ENCODE results near the gene COPS7B. TPM values are rescaled to one million over a fixed set of nuclear protein-coding genes. Genes with fewer than 3 reads are reported as not detected.

COPS7B gene
- polyA plus RNA-seq, 1 donor (not counting 4 experiments of a cell fraction or from before 2014, with no cell fraction given), result 53.3 TPM

- Histone ChIP-seq H3K4me3 (ENCODE audit: control insufficient read depth in 2 of 3, extremely low read depth in 1 of 3, insufficient read depth in 2 of 3, low read depth in 1 of 3, low read length in 3 of 3) (peak overlapping the region in 2 of 3 experiments; percentile 10 to 56), H2AFZ (ENCODE audit: control insufficient read depth, low read length) (peak overlapping the region; percentile 64), H3K36me3 (ENCODE audit: control insufficient read depth in 2 of 2, extremely low read depth in 1 of 2, insufficient read depth in 2 of 2, low read length in 2 of 2) (peaks cover 16 to 30% of the 10 kb centered on the region in 2 experiments), H3K27me3 (ENCODE audit: control insufficient read depth, extremely low read depth, insufficient read depth, low read length) (no peaks in the 10 kb centered on the region), H3K9me1 (ENCODE audit: control insufficient read depth, extremely low read depth, insufficient read depth, low read length) (no peaks in the 10 kb centered on the region), H3K9me3 (ENCODE audit: control insufficient read depth, low read depth, low read length) (no peaks in the 10 kb centered on the region), H3K27ac (ENCODE audit: control insufficient read depth, insufficient read depth, low read length) (peak overlapping the region; percentile 53), H3K4me1 (ENCODE audit: control insufficient read depth, extremely low read depth, insufficient read depth, low read length) (peaks cover 26% of the 10 kb centered on the region), H3K4me2 (ENCODE audit: control insufficient read depth, extremely low read depth, insufficient read depth, low read depth, low read length) (peak overlapping the region; percentile 79), H3K79me2 (ENCODE audit: control insufficient read depth, insufficient read depth, low read length) (peaks cover 34% of the 10 kb centered on the region), H3K9ac (ENCODE audit: control insufficient read depth, extremely low read depth, insufficient read depth, low read length) (peak overlapping the region; percentile 22), H4K20me1 (ENCODE audit: control insufficient read depth, extremely low read depth, insufficient read depth, low read length) (no peaks in the 10 kb centered on the region)
- dilution Hi-C loops (cut with MboI; ENCODE audit: extremely low pct_ligation_motif_present, low sequenced_read_pairs), result no loop called here
- TF ChIP-seq EZH2 (IDR thresholded peaks at IDR 0.05; ENCODE audit: low read length), result no peak
- no peak for TF ChIP-seq CTCF (optimal IDR thresholded peaks at IDR 0.05 in 1 of 3, IDR thresholded peaks at IDR 0.05 in 1 of 3, conservative IDR thresholded peaks at IDR 0.05 in 1 of 3; ENCODE audit: extremely low read depth in 1 of 3, insufficient read depth in 2 of 3, low read length in 3 of 3)
- DNase-seq (ENCODE audit: low read depth, low spot score), result no peak
- FAIRE-seq, result peak; percentile 69
Measured at GRCh38 chr2:231794383-231794782, 8.1 kb downstream of the COPS7B start.

- FAIRE-seq (peak; percentile 59), DNase-seq (ENCODE audit: low read depth, low spot score) (peak; percentile 50)
- Histone ChIP-seq H3K79me2 (ENCODE audit: control insufficient read depth, insufficient read depth, low read length) (peaks cover 23% of the 10 kb centered on the region), H3K9ac (ENCODE audit: control insufficient read depth, extremely low read depth, insufficient read depth, low read length) (no peak overlapping the region), H3K4me1 (ENCODE audit: control insufficient read depth, extremely low read depth, insufficient read depth, low read length) (peaks cover 26% of the 10 kb centered on the region), H3K9me3 (ENCODE audit: control insufficient read depth, low read depth, low read length) (no peaks in the 10 kb centered on the region), H2AFZ (ENCODE audit: control insufficient read depth, low read length) (no peak overlapping the region), H3K4me3 (ENCODE audit: control insufficient read depth in 2 of 3, extremely low read depth in 1 of 3, insufficient read depth in 2 of 3, low read depth in 1 of 3, low read length in 3 of 3) (no peak overlapping the region), H3K27ac (ENCODE audit: control insufficient read depth, insufficient read depth, low read length) (no peak overlapping the region), H3K36me3 (ENCODE audit: control insufficient read depth in 2 of 2, extremely low read depth in 1 of 2, insufficient read depth in 2 of 2, low read length in 2 of 2) (peaks cover 13 to 32% of the 10 kb centered on the region in 2 experiments), H3K4me2 (ENCODE audit: control insufficient read depth, extremely low read depth, insufficient read depth, low read depth, low read length) (no peak overlapping the region), H4K20me1 (ENCODE audit: control insufficient read depth, extremely low read depth, insufficient read depth, low read length) (peaks cover 2% of the 10 kb centered on the region), H3K27me3 (ENCODE audit: control insufficient read depth, extremely low read depth, insufficient read depth, low read length) (no peaks in the 10 kb centered on the region), H3K9me1 (ENCODE audit: control insufficient read depth, extremely low read depth, insufficient read depth, low read length) (no peaks in the 10 kb centered on the region)
- dilution Hi-C loops (cut with MboI; ENCODE audit: extremely low pct_ligation_motif_present, low sequenced_read_pairs), result no loop called here
- TF ChIP-seq CTCF (optimal IDR thresholded peaks at IDR 0.05 in 1 of 3, IDR thresholded peaks at IDR 0.05 in 1 of 3, conservative IDR thresholded peaks at IDR 0.05 in 1 of 3; ENCODE audit: extremely low read depth in 1 of 3, insufficient read depth in 2 of 3, low read length in 3 of 3) (peak; percentile 33 to 65 (median 62)), EZH2 (IDR thresholded peaks at IDR 0.05; ENCODE audit: low read length) (no peak)
Measured at GRCh38 chr2:231795525-231796327, 9.5 kb downstream of the COPS7B start.

Data from keratinocyte (primary cell).